ENCODE data around the gene SWAP70. TPM values are rescaled to one million over a fixed set of nuclear protein-coding genes. Genes with fewer than 3 reads are reported as not detected.
"Not testable (repeated sequence)": the region's sequence is repeated elsewhere in the genome, so short reads cannot be mapped to it uniquely, and the experiment has no call there.

SWAP70 gene
- total RNA-seq, 1 donor from 2014 or later, result 22.6 TPM

DNA sequence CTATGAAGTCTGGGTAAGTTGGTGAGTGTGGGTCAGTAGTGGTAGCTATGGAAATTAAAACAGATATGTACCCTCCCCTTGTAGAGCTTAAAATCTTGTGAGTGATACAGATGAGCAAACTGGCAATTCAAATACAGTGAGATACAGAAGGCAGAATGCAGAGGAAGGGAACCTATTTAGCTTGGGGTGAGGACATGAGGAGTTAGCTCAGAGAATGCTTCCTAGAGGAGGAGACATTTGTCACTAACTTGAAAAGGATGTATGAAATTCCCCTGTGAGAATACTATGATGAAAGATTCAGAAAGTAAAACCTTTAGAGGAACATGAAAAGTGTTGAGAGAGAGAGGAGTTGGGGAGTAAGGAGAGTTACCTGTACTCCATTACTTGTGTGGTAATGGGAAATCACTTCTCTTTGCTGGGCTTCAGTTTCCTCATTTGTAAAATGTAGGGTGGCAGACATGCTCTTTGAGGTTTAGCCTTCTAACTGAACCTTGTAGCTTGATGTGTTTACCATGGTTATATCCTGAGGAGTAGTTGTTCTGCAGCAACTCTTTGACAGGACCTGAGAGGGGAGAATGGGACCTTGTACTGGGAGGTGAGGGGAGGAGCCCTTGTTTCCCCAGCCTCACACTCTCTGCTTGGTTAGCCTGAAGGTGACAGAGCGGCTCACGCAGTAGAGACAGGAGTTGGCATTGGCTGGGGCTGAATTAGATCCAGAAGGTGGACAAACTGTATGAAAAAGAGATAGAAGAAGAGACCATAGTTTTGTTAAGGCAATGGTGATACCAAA, 17.9 kb downstream of the SWAP70 start:
- ATAC-seq, result no peak
- intact Hi-C loops (cut with DNase I), result loop anchor here (5.0 kb wide), 1 partner anchor 41 kb away; no protein-coding TSS in a partner anchor
- no peak for DNase-seq (ENCODE audit: missing footprints)

DNA sequence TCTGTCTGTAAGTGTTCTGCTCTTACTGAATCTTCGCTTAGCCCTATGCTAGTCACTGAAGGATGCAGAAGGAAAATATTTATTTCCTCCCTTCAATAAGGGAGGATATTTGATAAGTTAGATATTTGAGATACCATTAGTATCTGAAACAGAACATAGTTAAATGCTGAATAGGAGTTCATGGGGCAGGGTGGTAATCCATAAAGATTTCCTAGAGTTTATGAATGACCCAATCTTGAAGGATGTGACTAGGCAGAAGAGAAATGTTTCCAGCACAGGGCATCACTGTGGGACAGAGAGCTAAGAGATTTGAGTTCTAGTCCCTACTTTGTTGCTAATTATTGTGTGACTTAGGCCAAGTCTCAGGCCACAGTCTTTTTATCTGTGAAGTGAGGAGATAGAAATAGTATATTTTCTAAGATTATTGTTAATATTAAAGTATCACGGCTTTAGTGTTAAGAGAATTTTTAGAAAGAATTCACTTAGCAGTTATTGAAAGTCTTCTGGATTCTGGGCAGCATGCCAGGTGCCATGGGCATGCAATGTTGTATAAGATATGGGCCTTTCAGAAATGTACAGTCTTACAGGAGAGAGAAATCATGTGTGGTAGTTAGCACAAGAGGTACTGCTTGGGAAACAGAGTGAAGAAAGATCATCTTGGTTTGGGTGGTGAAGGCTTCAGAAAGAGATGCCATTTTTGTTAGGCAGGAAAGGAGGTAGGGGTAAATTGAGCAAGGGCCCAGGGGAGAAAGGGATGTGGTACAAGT, 24.0 kb downstream of the SWAP70 start:
- ATAC-seq (no peak), DNase-seq (ENCODE audit: missing footprints) (no peak)
- intact Hi-C loops (cut with DNase I), result no loop called here

DNA sequence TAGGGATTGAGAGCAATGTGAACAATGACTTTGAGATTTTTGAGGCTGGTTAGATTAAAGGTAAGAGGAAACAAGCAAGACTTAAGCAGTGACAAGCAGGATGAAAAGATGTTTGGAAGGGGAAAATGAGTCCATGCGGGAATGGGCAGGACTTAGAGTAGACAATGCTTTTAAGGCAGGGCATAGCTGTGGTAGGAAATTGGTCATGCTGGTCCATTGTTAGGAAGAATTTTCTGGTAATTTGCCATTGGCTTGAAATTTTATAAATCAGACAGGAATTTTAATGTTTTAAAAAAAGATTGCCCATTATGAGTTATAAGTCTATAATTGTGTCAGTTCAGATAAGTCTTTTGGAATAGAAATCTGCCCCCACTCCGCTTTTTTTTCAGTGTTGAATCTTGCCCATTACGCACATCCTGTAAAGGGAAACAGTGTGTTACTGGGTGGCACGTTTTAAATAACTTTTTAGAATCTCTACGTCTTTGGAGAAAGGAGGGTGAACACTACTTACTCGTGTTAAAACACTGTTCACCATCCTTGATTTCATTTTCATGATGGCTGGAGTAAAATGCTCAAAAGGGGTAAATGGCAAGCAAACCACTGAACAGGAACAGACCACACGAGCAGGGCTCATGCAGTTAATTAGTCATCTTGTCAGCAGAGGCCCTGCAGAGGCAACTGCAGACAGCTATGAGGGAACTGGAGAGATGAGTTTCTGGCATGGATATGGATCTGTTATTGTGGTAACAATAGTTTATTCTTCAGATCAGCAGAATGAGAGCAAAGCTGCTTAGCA, 25.0 kb downstream of the SWAP70 start:
- intact Hi-C loops (cut with DNase I), result no loop called here
- no peak for DNase-seq (ENCODE audit: missing footprints)

DNA sequence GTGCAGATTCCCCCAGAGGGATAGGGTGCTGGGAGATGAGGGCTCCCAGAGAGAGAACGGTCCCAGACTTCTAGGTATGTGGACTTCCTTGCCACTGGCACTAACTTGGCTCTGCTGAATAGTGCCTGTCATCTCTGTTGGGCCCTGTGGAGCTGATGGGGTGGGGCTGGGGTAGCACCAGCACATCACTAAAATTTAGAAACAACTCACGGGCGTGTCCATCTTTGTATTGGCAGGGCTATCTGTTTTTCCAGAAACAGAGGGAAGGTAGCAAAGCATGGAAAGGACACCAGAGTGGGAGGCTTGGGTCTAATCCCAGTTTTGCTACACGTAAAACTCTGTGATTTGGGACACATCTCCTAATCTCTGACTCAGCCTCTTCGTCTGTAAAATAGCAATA, 25.8 kb downstream of the SWAP70 start:
- DNase-seq (ENCODE audit: missing footprints) (no peak), ATAC-seq (peak; percentile 57)
- intact Hi-C loops (cut with DNase I), result no loop called here

More for the DNA sequence above, 25.0 kb downstream of the SWAP70 start:
- peak; percentile 79 for ATAC-seq

DNA sequence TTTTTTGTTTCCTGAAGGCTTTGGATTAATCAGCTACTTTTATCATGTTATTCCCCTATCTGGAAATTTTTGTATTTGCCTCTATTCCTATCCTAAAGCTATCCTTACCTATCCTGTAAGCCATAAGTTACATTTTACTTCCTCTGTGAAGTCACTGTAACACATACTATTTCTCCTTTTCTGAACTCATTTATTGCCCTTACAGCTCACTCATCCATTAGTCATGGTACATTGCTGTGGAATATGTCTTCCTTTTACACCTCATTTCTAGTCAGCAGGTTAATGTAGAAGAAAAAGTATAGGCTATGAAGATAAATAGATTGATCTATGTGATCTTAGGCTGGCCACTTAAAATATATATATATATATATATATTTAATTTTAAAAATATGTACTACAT, 28.0 kb downstream of the SWAP70 start:
- intact Hi-C loops (cut with DNase I), result no loop called here
- ATAC-seq (no peak), DNase-seq (ENCODE audit: missing footprints) (no peak)

DNA sequence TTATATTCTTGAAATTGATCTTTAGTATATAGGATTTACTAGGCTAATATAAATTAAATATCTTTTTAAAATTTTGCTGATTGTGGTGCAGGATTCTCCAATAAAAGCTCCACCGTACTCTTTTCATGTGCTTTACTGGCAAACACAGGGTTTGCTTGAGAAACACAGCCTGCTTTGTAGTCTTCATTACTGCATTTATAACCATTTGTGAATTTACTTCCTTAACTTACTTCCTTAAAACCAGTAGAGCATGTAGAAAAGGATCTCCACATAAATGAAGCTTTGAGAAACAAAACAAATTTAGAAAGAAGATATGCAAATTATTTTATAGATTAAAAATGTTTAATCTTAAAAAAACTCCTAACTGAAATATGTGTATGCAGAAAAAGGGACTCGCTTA, 28.8 kb downstream of the SWAP70 start:
- no peak for DNase-seq (ENCODE audit: missing footprints)
- intact Hi-C loops (cut with DNase I), result no loop called here
- no peak for ATAC-seq

DNA sequence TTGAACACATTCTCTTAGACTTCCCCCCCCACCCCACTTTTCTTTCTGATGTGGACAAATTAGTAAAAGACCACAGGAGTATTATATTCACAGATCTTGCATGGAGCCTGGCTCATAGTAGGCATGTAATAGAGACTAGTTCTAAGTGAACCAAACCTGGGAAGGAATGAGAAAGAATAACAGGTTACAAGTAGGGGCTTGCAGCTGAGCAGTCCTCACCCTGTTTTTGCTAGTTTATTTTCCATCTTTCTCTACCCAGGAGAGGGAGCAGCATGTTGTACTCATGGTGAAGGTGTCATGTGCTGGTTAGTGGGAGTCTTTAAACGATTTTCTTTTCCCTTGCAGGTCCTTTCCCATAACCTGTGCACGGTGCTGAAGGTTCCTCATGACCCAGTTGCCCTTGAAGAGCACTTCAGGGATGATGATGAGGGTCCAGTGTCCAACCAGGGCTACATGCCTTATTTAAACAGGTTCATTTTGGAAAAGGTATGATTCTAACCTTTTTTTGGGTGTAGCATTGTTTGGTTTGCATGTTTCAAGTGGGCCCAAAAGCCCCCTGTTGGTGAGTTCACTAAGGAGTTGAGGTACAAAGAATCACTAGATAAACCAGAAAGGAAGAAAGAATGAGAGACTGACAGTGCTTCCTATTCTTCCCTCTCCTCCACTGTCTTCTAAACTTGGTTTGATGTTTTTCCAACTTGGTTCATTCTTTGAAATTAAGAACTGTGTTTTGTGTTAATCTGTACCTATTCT, 30.1 kb downstream of the SWAP70 start:
- no peak for DNase-seq (ENCODE audit: missing footprints)
- no peak for ATAC-seq
- intact Hi-C loops (cut with DNase I), result no loop called here

DNA sequence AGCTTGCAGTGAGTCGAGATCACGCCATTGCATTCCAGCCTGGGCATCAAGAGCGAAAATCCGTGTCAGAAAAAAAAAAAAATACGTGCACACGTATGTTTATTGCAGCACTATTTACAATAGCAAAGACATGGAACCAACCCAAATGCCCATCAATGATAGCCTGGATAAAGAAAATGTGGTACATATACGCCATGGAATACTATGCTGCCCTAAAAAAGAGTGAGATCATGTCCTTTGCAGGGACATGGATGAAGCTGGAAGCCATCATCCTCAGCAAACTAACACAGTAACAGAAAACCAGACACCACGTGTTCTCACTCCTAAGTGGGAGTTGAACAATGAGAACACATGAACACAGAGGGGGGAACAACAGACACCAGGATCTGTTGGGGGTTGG, 31.4 kb downstream of the SWAP70 start:
- ATAC-seq; DNase-seq (ENCODE audit: missing footprints); intact Hi-C loops (cut with DNase I): not testable (repeated sequence)

DNA sequence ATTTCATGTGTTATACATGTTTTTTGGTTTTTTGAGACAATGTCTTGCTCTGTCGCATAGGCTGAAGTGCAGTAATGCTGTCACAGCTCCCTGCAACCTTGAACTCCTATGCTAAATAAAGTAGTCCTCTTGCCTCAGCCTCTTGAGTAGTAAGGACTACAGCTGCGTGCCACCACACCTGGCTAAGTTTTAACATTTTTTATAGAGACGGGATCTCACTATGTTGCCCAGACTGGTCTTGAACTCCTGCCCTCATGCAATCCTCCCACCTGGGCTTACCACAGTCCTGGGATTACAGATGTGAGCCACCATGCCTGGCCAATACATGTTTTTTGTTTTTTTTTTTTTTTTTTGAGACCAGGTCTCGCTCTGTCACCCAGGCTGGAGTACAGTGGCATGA, 33.9 kb downstream of the SWAP70 start:
- intact Hi-C loops (cut with DNase I), result no loop called here
- DNase-seq (ENCODE audit: missing footprints), result no peak
- no peak for ATAC-seq

DNA sequence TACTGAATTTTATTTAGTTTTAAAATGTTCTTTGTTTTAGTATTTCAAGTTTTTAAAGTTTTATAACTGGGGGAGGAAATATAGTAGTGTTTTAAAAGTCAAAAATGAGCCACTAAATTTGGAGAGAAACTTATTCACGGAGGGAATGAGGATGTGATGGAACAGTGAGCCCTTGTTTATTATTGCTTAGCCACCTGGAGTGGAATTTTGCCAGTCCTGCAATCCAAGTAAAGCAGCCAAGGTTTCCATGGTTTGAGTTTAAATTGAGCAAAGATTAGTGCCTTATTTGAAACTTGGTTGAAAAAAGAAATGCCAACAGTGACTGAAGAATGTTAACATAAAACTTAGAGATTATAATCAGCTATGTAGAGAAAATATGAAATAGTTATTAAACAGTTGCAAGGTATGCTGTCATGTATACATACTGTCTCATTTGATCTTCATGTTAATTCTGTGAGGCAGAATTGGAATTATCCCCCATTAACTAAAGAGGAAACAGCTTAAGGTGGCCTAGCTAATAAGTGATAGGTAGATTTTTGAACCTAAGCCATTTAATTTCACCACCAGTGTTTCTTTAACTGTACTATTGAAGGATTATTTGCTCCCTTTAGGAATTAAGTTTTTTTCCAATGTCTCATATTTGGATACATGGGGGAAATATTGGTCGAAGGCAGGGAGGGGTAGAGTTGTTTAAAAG, 36.4 kb downstream of the SWAP70 start:
- intact Hi-C loops (cut with DNase I), result no loop called here
- DNase-seq (ENCODE audit: missing footprints) (no peak), ATAC-seq (no peak)

DNA sequence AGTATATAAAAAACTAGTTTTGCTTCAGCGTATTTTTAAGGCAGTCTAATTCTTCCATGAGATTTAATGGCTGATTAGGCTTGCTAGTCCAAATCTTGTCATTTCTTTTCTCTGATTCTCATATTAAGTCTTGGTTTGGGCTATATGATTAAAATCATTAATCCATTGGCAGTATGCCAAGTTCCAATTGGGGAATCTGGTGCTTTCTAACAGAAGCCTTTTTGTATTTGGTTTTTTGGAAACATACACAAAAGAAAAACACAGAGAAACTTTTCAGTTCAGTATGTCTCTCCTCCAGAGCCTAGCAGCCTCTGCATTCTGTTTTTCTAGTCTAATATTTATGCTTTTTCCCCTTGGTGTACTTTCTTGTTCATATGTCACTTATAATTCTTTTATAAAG, 37.9 kb downstream of the SWAP70 start:
- intact Hi-C loops (cut with DNase I), result no loop called here
- ATAC-seq, result no peak
- no peak for DNase-seq (ENCODE audit: missing footprints)

DNA sequence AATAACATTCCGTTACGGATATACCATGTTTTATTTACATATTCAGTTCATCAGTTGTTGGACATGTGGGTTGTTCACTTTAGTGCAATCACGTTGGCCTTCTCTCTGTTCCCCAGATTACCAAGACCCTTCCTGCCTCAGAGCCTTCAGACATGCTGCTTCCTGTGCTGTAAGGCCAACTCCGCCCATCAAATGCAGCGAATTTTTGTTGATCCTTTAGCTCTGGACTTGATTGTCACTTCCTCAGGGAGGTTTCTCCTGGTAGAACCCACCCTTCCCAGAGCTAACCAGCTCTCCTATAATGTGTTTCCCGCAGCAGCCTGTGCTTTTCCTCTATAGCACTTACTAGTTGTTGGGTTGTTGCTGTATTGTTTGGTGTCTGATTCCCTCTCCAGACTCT, 39.4 kb downstream of the SWAP70 start:
- no peak for DNase-seq (ENCODE audit: missing footprints)
- intact Hi-C loops (cut with DNase I), result no loop called here
- ATAC-seq, result no peak

DNA sequence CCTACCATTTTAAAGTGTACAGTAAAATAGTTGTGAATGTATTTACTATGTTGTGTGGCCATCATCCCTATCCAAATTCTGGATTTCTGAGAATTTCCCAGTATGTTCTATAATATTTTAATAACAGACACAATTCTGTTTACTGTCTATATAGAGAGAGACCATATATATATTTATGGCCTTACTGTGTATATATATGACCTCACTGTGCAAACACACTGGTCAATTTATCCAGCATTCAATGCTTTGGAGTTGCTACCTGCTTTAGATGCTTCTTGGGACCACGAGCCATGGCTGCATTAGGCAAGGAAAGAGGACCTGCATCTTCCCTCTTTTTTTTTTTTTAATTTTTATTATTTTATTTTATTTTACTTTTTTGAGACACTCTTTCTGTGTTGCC, 40.2 kb downstream of the SWAP70 start:
- intact Hi-C loops (cut with DNase I), result no loop called here
- ATAC-seq (no peak), DNase-seq (ENCODE audit: missing footprints) (no peak)

DNA sequence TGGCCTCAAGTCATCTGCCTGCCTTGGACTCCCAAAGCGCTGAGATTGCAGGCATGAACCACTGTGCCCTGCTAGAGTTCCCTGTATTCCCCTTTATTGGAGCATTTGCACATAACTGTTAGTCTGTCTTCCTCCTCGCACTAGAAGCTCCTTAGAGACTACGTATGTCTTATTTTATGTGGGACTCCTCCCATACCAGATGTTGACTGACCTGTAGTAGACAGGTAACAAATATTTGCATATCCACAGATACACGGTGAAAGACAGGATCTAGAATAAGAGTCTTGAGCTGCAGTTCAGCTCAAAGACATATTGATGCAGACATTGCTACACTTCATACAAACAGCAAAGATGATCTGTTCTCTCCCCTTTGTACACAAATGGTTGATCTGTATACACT, 40.7 kb downstream of the SWAP70 start:
- no peak for DNase-seq (ENCODE audit: missing footprints)
- intact Hi-C loops (cut with DNase I), result no loop called here
- no peak for ATAC-seq

DNA sequence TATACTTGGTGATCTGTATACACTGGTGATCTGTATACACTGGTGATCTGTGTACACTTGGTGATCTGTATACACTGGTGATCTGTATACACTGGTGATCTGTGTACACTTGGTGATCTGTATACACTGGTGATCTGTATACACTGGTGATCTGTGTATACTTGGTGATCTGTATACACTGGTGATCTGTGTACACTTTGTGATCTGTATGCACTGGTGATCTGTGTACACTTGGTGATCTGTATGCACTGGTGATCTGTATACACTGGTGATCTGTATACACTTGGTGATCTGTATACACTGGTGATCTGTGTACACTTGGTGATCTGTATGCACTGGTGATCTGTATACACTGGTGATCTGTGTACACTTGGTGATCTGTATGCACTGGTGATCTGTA, 41.5 kb downstream of the SWAP70 start:
- DNase-seq (ENCODE audit: missing footprints); ATAC-seq; intact Hi-C loops (cut with DNase I): not testable (repeated sequence)

DNA sequence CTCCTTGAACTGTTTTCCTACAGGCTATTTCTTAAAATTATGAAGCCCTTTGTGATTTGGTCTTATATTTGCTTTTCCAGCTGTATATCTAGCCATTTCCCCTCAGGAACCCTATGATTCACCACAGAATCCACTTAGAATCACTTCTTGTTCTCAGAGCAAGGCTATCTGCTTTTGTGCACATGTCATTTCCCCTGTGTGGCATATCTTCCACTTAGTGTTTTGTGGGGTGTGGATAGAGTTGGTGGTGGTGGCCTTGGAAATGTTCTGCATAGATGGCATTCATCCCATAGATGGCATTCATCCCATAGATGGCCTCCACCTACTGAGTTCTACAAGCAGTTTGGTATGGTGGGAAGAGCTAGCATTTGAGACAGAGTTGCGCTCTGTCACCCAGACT, 44.7 kb downstream of the SWAP70 start:
- DNase-seq (ENCODE audit: missing footprints) (no peak), ATAC-seq (no peak)
- intact Hi-C loops (cut with DNase I), result no loop called here

DNA sequence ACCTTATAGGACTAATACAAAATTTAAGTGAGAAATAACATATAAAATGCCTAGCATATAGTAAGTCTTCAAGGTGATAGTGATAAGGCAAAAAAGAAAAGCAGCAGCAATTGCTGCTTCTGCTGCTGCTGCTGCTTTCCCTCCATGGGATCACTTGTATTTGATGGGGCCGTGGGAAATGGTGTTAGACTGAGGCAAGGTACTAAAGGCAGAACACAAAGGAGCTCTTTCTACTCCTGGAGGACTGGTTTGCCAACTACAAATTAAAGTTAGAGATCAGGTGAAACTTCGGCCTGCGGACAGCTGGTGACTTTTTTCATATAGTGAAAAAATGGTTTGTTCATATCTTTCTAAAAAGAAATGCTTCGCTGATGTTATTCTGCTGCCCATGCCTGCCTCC, 46.3 kb downstream of the SWAP70 start:
- ATAC-seq (no peak), DNase-seq (ENCODE audit: missing footprints) (no peak)
- intact Hi-C loops (cut with DNase I), result no loop called here

DNA sequence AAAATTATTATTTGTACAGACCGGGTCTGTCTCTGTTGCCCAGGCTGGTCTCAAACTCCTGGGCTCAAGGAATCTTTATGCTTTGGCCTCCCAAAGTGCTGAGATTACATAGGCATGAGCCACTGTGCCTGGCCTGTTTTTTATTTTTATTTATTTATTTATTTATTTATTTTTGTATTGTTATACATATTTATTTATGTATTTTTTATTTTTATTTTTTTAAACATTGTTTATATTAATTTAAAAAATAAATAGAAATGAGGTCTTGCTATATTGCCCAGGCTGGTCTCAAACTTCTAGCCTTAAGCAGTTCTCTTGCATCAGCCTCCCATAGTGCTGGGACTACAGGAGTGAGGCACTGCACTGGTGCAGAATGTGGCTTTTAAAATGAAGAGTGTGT, 47.0 kb downstream of the SWAP70 start:
- DNase-seq (ENCODE audit: missing footprints) (no peak), ATAC-seq (no peak)
- intact Hi-C loops (cut with DNase I), result no loop called here
